Liver (tissue), 9 donors: Measurements from ENCODE around the gene OLFML1. TPM values are rescaled to one million over a fixed set of nuclear protein-coding genes. Genes with fewer than 3 reads are reported as not detected.

Experiments
- DNase-seq: peaks from one replicate; pipeline ENCODE4 v3.0.0-alpha.2; 2017; ENCODE audit warnings: low spot score
- H3K27ac ChIP-seq, 2 donors: one replicate each; pipeline ENCODE4 v1.7.0; 2013; ENCODE audit warnings: inconsistent platforms in 2 of 2, low read length in 2 of 2, control low read depth in 1 of 2, low read depth in 1 of 2, mild to moderate bottlenecking in 1 of 2
- H3K27me3 ChIP-seq, 4 donors: one replicate each; pipeline versions ENCODE4 v1.6.1 to v1.7.0; 2013; ENCODE audit warnings: low read length in 3 of 4, inconsistent platforms in 1 of 4, mild to moderate bottlenecking in 1 of 4, moderate library complexity in 1 of 4; ENCODE audit not compliant: control insufficient read depth in 4 of 4, insufficient read depth in 4 of 4
- H3K36me3 ChIP-seq, 4 donors: one replicate each; pipeline versions ENCODE4 v1.6.1 to v1.7.0; 2013; ENCODE audit warnings: low read length in 3 of 4, mild to moderate bottlenecking in 3 of 4, low read depth in 1 of 4, moderate library complexity in 1 of 4; ENCODE audit not compliant: control insufficient read depth in 4 of 4, insufficient read depth in 3 of 4
- H3K4me1 ChIP-seq, 4 donors: one replicate each; pipeline versions ENCODE4 v1.6.1 to v1.7.0; 2013; ENCODE audit warnings: low read length in 3 of 4, mild to moderate bottlenecking in 3 of 4, moderate library complexity in 1 of 4; ENCODE audit not compliant: control insufficient read depth in 4 of 4, insufficient read depth in 4 of 4
- H3K4me3 ChIP-seq, 3 donors: one replicate each; pipeline versions ENCODE4 v1.6.1 to v1.7.0; 2013; ENCODE audit warnings: low read length in 3 of 3, control low read depth in 1 of 3, low read depth in 1 of 3, mild to moderate bottlenecking in 1 of 3
- H3K9ac ChIP-seq, 2 donors: one replicate each; pipeline ENCODE4 v1.7.0; 2013; ENCODE audit warnings: low read length in 2 of 2, mild to moderate bottlenecking in 2 of 2, moderate library complexity in 2 of 2, control low read depth in 1 of 2, low read depth in 1 of 2
- H3K9me3 ChIP-seq, 4 donors: one replicate each; pipeline versions ENCODE4 v1.6.1 to v1.7.0; 2013; ENCODE audit warnings: low read length in 3 of 4; ENCODE audit not compliant: control insufficient read depth in 4 of 4
- ATF3 ChIP-seq: IDR thresholded peaks from 2 replicates; pipeline ENCODE4 v1.6.1; 2016; ENCODE audit warnings: antibody characterized with exemption
- CTCF ChIP-seq: fragments of 150-350 bp; IDR thresholded peaks from 2 replicates; pipeline ENCODE4 v1.5.1; 2017; ENCODE audit warnings: improper control_type of control experiment, low read depth, low read length; ENCODE audit not compliant: missing input control
- FOXA1 ChIP-seq: IDR thresholded peaks from 2 replicates; pipeline ENCODE4 v1.6.1; 2016; ENCODE audit warnings: antibody characterized with exemption
- FOXA2 ChIP-seq: IDR thresholded peaks from 2 replicates; pipeline ENCODE4 v1.6.1; 2016; ENCODE audit warnings: antibody characterized with exemption
- GABPA ChIP-seq, 2 donors: IDR thresholded peaks in 1 of 2; conservative IDR thresholded peaks in 1 of 2; 2 replicates each; pipeline ENCODE4 v1.6.1; 2016; ENCODE audit warnings: antibody characterized with exemption in 2 of 2, mild to moderate bottlenecking in 1 of 2, moderate library complexity in 1 of 2
- HNF4A ChIP-seq, 2 donors: conservative IDR thresholded peaks; 2 replicates each; pipeline ENCODE4 v1.6.1; 2016; ENCODE audit warnings: antibody characterized with exemption in 2 of 2, mild to moderate bottlenecking in 2 of 2
- HNF4G ChIP-seq: IDR thresholded peaks from 2 replicates; pipeline ENCODE4 v1.6.1; 2016; ENCODE audit warnings: antibody characterized with exemption
- MAX ChIP-seq: IDR thresholded peaks from 2 replicates; pipeline ENCODE4 v1.6.1; 2016; ENCODE audit warnings: antibody characterized with exemption
- RAD21 ChIP-seq, 2 donors: IDR thresholded peaks; 2 replicates each; pipeline ENCODE4 v1.6.1; 2016; ENCODE audit warnings: antibody characterized with exemption in 2 of 2, mild to moderate bottlenecking in 2 of 2
- REST ChIP-seq: IDR thresholded peaks from 2 replicates; pipeline ENCODE4 v1.6.1; 2016; ENCODE audit warnings: antibody characterized with exemption, mild to moderate bottlenecking
- RXRA ChIP-seq, 2 donors: IDR thresholded peaks; 2 replicates each; pipeline ENCODE4 v1.6.1; 2017 to 2018; ENCODE audit warnings: antibody characterized with exemption in 2 of 2, mild to moderate bottlenecking in 1 of 2
- SP1 ChIP-seq: IDR thresholded peaks from 2 replicates; pipeline ENCODE4 v1.6.1; 2018; ENCODE audit warnings: antibody characterized with exemption, mild to moderate bottlenecking
- TAF1 ChIP-seq: conservative IDR thresholded peaks from 2 replicates; pipeline ENCODE4 v1.6.1; 2016; ENCODE audit warnings: antibody characterized with exemption, mild to moderate bottlenecking
- YY1 ChIP-seq: IDR thresholded peaks from 2 replicates; pipeline ENCODE4 v1.6.1; 2016; ENCODE audit warnings: antibody characterized with exemption, mild to moderate bottlenecking
- ZBTB33 ChIP-seq: IDR thresholded peaks from 2 replicates; pipeline ENCODE4 v1.6.1; 2016; ENCODE audit warnings: antibody characterized with exemption
- WGBS: extraction: QIAGEN DNeasy Blood & Tissue Kit; methylation state at CpG from one replicate; pipeline ENCODE4 v1.1.7; 2013; 5-methylcytosine and 5-hydroxymethylcytosine counted together
- polyA plus RNA-seq, 2 donors: library from polyadenylated mRNA; stranded (reverse) in 1 of 2; unstranded in 1 of 2; fragments of 200-250 nt in 1 of 2; fragments of >200 nt in 1 of 2; fragmentation: Nextera tagmentation in 1 of 2; extraction: Ambion mirVana in 1 of 2; gene quantifications; one replicate each; pipeline versions ENCODE4 v1.2.1 to v1.2.3, GENCODE V29; 2013 to 2015
- total RNA-seq, 2 donors: library from RNA; depleted of rRNA; stranded (reverse); fragments of >200 nt; gene quantifications; one replicate each; pipeline ENCODE4 v1.2.3, GENCODE V29; 2014
- donor health status: healthy.
- donor health status: healthy.
- donor health status: healthy.
- donor health status: healthy.
- donor health status: healthy.

The OLFML1 gene
- total and polyA plus RNA-seq, 4 donors = 2.8 to 4.2 (median 2.9) TPM

GRCh38 chr11:7450836-7451235 lies 34.5 kb upstream of the OLFML1 start:
- peaks cover 0 to 2% (median 0%) of the 10 kb centered on the region in 4 donors for H3K36me3 ChIP-seq
- 96% methylated on average over 3 of the region's 3 CpGs for WGBS
- H3K9ac ChIP-seq = no peak overlapping the region
- H3K4me1 ChIP-seq = no peaks in the 10 kb centered on the region
- no peaks in the 10 kb centered on the region for H3K9me3 ChIP-seq
- H3K4me3 ChIP-seq = no peak overlapping the region
- no peak for TF ChIP-seq RAD21 (IDR thresholded peaks at IDR 0.05)
- TF ChIP-seq FOXA1 = no peak
- TF ChIP-seq YY1 = no peak
- TF ChIP-seq REST = no peak
- no peak for TF ChIP-seq TAF1
- no peak for TF ChIP-seq ZBTB33
- no peak for TF ChIP-seq CTCF
- no peak for TF ChIP-seq GABPA (IDR thresholded peaks at IDR 0.05 in 1 of 2, conservative IDR thresholded peaks at IDR 0.05 in 1 of 2)
- no peak for TF ChIP-seq HNF4G
- no peak for TF ChIP-seq FOXA2
- H3K27me3 ChIP-seq = no peaks in the 10 kb centered on the region
- no peak overlapping the region for H3K27ac ChIP-seq
- no peak for DNase-seq

- no peak for DNase-seq
- Histone ChIP-seq H3K27me3 (no peaks in the 10 kb centered on the region), H3K36me3 (peaks cover 0 to 2% (median 0%) of the 10 kb centered on the region in 4 donors), H3K9me3 (no peaks in the 10 kb centered on the region), H3K27ac (no peak overlapping the region), H3K4me3 (no peak overlapping the region), H3K9ac (no peak overlapping the region), H3K4me1 (no peaks in the 10 kb centered on the region)
- 79% methylated on average over 3 of the region's 3 CpGs for WGBS
- TF ChIP-seq ZBTB33 = no peak
- no peak for TF ChIP-seq REST
- no peak for TF ChIP-seq FOXA2
- TF ChIP-seq FOXA1 = no peak
- TF ChIP-seq ATF3 = no peak
- TF ChIP-seq HNF4A (conservative IDR thresholded peaks at IDR 0.05) = no peak
- no peak for TF ChIP-seq GABPA (IDR thresholded peaks at IDR 0.05 in 1 of 2, conservative IDR thresholded peaks at IDR 0.05 in 1 of 2)
- no peak for TF ChIP-seq RXRA (IDR thresholded peaks at IDR 0.05)
- no peak for TF ChIP-seq SP1
- TF ChIP-seq YY1 = no peak
- TF ChIP-seq MAX = no peak
- no peak for TF ChIP-seq CTCF
Measured at GRCh38 chr11:7451520-7451919, 33.8 kb upstream of the OLFML1 start.
